ENCODE data around the gene JMJD7.

Gene JMJD7

DNA sequence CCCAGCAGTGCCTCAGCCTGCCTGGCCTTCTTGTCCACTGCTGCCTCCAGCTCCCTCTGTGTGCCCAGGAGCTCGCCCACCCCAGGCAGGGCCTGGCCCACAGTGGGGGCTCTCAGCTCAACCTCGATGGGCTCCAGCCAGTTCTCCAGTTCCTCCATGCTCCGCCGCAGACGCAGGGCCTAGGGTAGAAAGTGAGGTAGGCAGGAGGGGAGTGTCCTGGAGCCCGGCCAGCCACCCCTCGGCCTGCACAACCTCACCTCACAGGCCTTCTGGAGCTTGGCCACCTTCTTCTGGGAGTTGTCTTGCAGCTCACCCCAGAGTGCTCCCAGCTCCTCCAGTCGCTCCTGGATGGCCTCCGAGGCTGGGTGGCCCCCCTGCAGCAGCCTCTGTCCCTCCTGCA lies 29.4 kb downstream of the JMJD7 start:
- DNase-seq (ENCODE audit: insufficient read length, low spot score), result no peak
- no peak for FAIRE-seq

DNA sequence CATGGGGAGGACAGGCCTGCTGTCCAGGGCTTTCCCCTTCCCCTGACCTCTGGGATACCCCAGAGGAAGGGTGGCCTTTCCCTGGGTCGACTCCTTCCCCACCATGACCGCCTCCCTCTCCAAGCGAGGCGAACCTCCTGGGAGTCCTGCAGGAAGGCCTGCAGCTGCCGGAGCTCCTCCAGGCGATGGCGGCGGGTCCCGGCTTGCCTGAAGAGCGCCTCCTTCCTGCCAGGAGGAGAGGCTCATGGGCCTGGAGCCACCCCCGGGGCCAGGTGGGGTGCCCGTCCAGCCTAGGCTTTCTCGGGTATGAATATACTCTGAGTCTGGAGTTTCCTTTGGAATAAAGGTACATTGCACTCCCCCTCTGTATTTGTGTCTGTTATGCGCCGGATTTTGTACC lies 30.9 kb downstream of the JMJD7 start:
- FAIRE-seq (no peak), DNase-seq (ENCODE audit: insufficient read length, low spot score) (no peak)

DNA sequence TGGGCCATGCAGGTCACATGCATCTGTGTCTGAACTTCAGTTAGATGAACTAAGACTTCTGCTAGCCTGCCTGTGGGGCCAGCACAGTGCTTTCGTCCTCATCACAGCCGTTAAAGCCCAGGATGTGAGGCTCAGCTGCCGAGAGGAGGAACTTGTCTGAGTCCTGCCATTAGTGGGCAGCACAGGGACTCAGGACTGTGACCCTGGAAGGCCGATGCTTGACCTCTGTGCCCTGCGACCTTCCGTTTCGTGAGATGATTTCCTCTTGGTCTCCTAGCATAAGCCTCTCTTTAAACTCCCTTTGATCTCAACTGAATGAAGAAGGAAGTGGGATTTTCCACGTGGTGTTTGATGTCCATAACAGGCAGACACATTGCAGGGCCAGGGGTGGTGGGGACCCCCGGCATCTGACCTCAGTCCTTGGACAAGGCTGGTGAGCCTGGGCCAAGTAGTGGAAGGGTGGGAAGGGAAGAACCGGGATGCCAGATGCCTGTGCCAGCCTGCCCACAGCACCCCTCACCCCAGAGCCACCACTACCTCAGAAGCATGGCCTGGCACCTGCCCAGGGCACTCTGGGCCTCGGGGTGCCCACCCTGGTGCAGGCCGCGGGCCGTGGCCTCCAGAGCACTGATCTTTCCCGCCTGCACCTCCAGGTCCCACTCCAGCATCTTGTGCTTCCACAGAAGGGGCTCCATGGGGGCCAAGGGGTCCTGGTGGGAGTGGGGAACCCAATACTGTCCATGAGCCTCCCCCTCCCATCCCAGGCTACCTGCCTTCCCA lies 32.3 kb downstream of the JMJD7 start:
- FAIRE-seq, result no peak

DNA sequence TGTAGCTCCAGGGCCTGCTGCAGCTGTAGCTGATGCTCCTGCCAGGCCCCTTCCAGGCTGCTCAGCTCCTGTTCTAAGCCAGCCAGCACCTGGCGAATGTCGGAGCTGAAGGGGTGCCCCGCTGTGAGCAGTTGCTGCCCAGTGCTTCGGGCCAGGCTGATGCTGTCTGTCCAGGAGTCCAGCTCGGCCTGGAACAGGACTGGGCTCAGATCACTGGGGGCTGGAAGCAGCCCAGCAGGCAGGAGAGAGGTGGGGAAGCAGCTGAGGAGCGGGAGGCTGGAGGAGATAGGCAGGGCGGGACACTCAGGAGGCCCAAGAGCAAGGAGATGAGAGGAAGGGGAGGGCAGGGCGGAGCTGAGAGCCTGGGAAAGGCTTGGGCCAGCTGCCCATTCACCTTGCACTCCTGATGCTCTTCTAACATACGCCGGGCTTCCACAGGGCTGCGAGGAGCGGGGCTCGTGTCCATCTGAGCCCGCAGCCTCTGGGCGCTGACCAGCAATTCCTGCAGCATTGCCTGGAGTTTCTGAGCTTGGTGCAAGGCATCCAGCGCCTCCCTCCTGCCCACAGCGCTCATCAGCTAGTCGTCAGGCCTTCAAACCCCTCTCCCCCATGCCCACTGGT lies 34.0 kb downstream of the JMJD7 start:
- no peak for DNase-seq (ENCODE audit: insufficient read length, low spot score)
- FAIRE-seq, result no peak

More for the DNA sequence above, 32.3 kb downstream of the JMJD7 start:
- DNase-seq (ENCODE audit: insufficient read length, low spot score), result no peak

DNA sequence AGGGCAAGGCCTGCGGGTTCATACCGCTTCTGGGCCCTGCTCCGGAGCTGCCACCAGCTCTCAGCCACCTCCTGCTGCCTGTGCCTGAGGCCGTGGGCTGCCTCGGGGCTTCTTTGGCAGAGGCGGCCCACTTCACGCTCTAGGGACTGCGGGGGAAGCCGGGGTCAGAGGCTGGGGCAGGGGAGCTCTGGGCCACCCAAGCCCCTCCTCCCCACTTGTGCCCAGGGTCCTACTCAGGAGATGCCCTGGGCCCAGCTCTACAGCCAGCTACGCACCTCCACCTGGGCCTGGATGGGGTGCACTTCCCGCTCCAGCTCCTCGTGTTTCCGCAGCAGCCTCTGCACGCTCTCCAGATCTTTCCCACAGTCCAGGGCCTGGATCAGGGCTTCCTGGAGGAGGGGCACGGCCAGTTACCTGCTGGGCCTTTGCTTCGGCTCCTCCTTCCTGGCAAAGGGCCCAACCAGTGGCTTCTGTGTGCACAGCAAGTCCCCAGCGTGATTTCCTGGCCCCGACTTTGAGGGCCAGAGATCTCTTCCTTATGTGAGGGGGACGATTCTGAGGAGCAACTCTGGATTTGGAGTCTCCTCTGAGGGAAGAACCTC lies 34.7 kb downstream of the JMJD7 start:
- DNase-seq (ENCODE audit: insufficient read length, low spot score) (no peak), FAIRE-seq (no peak)

DNA sequence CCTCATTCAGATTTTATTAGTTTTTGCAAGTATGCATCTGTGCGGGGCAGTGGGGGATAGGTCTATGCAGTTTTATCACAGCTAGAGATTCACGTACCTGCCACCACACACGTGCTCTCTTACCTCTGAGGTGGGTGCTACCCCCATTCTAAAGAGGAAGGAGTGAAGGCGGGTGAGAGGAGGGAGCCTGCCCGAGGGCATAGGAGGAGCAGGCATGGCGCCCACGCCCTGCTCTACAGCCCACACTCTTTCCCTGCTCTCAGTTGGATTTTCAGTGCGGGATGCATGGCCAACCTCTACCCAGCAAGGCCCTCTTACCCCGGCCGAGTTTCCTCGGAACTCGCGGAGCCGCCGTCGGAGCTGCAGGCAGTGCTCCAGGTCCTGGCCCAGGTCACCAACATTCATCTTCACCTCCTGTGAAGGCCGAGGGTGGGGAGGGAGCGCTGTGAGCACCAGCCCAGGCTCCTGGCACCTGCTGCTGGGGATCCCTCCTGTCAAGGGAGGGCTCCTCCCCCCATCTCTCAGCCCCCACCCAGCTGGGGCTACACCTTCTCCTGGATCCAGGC lies 37.7 kb downstream of the JMJD7 start:
- no peak for FAIRE-seq
- DNase-seq (ENCODE audit: insufficient read length, low spot score), result no peak

DNA sequence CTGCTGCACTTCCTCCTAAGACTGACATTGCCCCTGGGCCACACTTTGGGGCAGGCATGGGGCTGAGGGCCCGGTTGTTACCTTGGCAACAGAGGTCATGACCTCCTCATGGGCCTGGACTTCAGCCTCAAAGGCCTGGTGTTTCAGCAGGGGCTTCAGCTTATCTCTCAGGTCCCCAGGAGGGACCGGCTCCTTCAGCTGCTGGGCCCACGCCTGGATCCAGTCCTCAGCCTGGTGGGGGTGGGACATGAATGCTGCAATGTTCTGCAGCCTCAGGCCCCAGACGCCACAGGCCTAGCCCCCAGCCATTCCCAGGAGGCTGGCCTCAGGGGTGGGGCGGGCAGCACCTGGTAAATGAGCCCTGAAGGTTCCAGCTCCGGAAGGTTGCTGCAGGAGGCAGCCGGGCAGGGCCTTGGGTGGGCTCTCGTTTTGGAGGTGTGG lies 38.4 kb downstream of the JMJD7 start:
- FAIRE-seq (no peak), DNase-seq (ENCODE audit: insufficient read length, low spot score) (no peak)

DNA sequence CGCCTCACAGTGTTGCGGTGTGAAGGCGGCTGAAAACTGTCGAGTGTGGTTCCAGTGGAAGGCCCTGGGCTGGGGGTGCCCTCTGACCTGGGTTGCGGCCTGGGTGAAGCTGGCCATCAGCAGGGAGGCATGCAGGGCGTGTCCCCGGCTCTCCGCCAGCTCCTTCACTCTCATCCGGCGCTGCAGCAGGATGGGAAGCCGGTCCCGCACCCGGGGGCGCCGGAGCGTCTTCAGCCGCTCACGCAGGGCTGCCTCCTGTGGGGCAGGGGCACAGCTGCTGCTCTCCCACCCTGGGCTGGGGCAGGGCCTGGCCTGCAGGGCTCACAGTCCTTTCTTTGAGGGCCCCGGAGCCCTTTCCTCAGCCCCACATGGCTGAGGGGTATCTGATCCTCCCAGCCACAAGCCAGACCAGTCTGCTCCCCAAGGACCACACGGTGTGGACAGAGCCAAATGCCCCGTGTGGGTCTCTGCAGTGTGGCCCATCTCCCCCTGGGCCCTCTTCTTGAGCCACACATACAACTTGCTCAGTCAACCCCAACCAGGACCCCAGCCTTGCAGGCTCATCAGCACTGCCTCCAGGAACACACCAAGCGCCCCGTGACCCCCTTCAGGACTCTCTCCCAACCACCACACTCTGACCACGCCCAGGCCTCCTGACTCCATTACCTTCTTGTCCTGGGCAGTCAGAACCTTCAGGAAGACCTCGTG lies 39.1 kb downstream of the JMJD7 start:
- no peak for FAIRE-seq
- DNase-seq (ENCODE audit: insufficient read length, low spot score), result no peak

DNA sequence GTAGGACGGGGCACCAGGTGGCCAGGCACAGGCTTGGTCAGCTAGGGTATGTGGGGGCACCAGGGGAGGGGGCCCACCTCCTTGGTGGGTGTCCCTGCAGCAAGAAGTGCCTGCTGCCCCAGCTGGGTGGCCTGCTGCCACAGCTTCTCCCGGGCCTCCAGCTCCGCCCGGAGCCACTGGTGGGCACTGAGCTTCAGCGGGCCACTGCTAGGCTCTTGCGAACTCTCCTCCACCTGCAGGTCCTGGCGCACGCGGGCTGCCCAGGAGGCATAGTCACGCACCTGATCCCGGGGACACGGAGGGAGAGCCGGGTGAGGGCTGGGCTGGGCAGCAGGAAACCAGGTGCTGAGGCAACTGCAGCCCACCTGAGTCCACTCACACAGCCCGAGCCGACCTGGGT lies 40.4 kb downstream of the JMJD7 start:
- FAIRE-seq (no peak), DNase-seq (ENCODE audit: insufficient read length, low spot score) (no peak)

DNA sequence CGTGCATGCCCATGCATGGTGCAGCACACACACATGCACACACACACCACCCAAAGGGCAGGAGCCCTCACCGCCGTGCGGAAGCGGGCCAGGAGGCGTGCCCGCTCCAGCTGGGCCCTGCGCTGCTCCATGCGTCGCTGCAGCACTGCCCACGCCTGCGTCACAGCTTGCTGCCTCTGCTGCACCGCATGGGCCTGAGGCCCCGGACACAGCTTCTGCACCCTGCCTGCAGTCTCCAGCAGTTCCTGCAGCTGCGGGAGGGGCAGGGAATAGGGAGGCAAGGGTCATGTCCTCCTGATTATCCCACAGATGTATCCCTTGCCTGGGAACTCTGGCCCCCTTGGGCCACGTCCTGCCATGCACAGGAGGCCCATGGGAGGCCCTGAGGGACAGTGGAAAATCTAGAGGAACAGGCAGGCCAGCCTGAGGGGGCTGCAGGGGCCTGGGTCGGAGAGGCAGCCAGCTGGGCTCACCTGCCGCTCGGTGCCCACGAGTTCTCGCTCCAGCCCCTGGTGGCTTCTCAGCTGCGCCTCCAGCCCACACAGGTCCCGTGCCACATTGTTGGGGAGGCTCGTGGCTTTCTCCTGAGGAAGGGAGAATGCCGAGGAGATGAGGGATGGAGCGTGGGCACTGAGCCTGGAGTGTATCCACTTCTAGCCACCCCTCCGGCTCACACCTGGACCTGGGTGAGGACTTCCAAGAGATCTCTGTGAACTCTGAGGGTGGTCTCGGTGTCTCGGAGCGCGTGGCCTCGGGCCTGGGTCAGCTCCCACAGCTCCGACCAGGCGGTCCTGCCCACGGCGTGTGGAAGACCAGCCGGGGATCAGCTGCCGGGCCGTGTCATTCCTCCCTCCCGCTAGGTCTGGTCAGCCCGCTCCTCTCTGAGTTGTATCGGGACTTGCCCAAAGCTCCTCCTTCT lies 42.1 kb downstream of the JMJD7 start:
- FAIRE-seq, result no peak
- DNase-seq (ENCODE audit: insufficient read length, low spot score), result no peak

DNA sequence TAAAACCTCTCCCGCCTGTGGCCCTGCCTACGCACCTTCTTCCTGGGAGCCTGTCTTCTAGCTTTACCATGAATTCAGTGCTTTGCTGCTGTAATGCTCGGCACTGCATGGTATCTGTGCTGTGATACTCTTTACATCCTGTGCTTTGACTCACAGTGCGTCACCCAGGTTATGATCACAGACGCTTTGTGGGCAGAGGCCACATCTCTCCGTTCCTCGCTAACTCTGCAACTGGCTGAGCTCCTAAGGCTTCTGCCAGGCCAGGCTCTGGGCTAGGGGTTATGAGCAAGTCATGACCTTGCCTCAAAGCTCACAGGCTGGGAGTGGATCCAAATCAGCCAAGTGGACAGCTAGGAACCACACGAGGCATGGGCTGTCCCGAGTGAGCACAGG lies 42.8 kb downstream of the JMJD7 start:
- FAIRE-seq (no peak), DNase-seq (ENCODE audit: insufficient read length, low spot score) (no peak)

DNA sequence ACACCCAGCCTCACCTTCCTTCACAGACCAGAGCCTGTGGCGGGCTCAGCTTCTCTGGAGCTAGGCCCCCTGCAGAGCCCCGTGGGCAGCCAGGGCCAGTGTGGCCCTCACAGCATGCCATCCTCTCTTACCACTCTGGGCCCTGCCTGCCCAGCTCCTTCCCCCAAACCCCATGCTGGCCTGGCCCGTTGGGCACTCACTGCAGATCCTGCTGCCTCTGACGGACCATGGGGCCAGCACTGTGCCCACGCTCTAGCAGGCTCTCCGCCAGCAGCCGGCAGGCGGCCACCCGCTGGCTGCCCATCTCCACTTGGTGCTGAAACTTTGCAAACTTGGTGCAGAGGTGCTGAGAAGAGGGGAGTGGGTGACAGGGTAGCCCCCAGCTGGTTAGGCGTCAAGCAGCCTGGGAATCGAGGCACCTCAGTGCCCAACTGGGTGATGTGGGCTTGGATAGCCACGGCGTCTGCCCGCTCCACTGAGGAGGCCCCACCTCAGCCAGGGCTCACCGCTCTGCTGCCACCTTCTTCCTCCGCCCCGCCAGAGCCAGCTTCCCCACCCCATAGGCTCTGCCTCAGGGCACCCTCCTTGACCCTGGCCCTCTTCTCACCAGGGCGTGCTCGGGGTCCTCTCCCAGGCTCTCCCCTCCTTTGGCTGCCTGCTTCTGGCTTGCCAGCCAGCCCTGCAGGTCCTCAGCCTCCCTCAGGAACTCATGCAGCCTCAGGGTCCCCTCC lies 43.4 kb downstream of the JMJD7 start:
- DNase-seq (ENCODE audit: insufficient read length, low spot score), result no peak
- no peak for FAIRE-seq

DNA sequence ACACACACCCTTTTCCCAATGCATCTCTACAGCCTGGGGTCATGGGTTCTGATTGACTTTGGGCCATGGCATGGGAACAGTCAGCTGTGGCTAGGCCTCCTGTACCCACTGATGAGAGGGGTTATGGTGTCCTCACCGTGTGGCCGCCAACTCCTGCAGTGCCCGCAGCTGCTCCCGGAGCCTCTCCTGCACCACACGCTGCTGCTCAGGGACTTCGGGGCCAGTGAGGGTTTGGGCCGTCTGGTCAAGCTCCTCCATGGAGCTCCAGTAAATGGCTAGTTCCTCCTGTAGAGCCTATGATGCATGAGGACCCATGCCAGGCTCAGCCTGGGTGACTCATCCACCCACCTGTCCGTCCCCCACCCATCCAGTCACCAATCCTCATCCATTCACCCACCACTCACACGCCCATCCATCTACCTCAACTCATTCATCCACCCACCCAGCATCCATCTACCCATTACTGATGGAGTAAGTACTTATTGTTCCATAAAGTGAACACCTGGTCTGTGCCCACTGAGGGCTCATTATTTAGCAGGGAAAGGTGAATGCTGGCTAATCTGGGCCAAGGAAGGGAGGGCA lies 44.4 kb downstream of the JMJD7 start:
- FAIRE-seq, result no peak
- no peak for DNase-seq (ENCODE audit: insufficient read length, low spot score)

DNA sequence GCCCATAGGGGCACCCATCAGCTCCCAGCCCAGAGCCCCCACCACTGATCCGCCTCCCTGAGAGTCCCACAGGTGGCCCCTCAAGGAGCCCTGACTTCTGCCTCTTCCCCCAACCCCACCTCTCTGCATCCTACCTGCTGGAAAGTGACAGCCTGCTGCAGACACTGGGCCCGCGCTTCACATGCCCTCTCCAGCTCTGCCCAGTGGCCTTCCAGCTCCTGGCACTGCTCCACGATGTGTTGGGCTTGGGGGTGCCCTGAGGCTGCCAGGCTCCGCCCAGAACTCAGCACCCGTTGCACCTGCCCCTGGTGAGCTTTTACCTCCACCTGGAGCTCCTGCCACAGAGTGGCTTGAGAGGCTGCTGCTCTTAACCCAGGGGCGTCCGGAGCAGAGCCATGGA lies 45.8 kb downstream of the JMJD7 start:
- FAIRE-seq (no peak), DNase-seq (ENCODE audit: insufficient read length, low spot score) (no peak)

DNA sequence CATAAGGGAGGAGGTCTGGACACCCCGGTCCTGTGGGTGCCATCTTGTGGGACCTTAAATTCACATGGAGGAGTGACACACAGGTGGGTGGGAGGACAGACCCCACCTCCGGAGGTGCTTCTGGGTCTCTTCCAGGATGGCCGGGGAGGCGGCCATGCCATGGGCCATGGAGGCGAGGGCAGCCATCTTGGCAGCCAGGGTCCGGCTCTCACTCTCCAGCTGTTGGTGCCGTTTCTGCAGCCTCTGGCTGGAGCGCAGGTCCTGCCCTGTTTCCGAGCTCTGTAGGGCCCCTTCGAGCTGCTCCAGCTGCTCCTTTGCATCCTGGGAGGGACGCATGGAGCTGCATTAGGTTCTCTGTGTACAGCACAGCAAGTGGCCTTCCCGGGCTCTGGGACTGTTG lies 46.8 kb downstream of the JMJD7 start:
- DNase-seq (ENCODE audit: insufficient read length, low spot score), result no peak
- FAIRE-seq, result no peak

DNA sequence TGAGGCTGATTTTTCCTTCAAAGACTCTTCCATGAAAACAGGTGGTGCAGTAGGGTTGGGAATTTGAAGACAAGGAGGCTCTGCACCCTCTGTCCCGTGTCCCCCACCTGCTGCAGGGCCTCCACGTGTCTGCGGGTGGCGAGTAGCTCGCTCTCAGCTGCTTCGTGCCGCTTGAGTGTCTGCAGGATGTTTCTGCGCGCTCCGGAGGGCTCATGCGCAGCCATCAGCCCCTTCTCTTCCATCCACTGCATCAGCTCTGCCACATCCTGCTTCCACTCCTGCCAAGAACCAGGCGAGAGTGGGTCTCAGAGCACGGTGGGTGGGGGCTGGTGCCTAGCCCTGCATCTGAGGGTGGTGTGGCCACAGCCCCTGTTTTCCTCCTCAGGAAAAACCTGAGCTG lies 48.1 kb downstream of the JMJD7 start:
- FAIRE-seq, result no peak
- DNase-seq (ENCODE audit: insufficient read length, low spot score), result no peak

DNA sequence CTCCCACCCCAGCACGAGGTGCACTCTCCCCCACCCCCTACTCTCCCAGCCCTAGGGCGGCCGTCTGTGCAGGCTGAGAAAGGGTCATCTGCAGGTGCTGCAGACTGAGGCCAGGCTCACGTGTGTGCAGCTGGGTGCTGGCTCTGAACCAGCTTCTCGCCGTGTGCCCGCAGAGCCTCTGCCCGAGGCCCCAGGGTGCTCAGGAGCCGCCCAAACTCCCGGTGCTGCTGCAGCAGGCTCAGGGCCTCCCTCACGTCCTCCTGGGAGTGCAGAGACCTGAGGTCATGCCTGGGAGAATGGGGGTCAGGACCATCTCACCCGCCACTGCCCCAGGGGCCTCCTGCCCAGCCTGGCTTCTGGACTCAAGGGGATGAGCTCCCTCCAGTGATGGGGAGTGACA lies 48.8 kb downstream of the JMJD7 start:
- FAIRE-seq, result no peak
- DNase-seq (ENCODE audit: insufficient read length, low spot score), result no peak

DNA sequence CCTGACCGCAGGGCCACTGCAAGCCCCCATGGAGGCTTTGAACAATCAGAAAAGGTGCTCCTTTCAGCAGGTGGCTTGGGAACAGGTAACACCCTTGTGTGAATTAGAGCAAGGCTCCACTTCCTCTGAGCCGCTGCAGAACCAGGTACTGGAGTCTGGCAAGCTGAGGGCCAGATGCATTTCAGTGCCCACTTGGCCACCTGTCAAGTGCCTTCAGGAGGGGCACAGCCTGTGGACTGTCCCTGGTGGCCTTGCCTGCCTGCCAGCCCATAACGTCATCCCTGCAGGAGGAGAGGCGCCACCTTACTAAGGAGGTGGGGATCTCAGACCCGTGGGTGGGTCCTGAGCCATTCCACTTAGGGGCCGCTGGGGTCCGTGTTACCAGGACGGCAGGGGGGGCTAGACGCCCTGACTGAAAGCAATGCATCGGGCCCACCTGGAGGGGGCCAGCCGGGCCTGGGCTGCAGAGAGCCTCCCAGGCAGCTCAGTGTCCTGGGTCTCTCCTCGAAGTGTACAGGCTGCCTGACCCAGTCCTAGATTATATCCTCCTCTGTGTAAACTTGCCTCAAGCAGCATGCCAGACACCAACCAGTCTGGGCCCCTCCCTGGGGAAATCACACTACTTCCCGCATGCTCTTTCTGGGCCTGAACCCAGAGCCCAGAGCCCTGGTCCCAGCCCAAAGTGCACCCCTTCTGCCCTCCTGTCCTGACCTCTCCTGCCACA lies 49.9 kb downstream of the JMJD7 start:
- FAIRE-seq (no peak), DNase-seq (ENCODE audit: insufficient read length, low spot score) (no peak)

DNA sequence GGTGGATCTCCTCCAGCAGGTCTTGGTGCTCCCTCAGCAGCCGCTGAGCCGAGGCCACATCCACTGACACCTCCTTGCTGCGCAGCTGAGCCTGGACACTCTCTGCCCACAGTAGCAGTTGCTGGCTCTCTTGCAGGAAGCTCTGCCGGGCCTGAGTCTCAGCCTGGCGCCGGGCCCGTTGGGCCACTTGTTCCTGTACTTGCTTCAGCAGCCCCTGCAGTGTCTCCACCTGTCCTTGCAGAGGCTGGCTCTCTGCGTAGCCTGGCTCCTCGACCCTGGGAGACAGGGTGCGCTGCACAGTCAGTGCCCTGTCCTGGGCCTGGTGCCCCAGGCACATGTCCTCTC lies 50.4 kb downstream of the JMJD7 start:
- FAIRE-seq (no peak), DNase-seq (ENCODE audit: insufficient read length, low spot score) (no peak)
